Medulla oblongata (tissue), 1 donor: ENCODE data around the gene TSPAN31.

Experiments used
- DNase-seq: peaks from one replicate; pipeline ENCODE4 v3.0.0-alpha.2; 2015; ENCODE audit errors: extremely low spot score

Gene TSPAN31

GRCh38 chr12:57722716-57723629, 21.9 kb upstream of the TSPAN31 start:
- DNase-seq: no peak

GRCh38 chr12:57723630-57723962, 21.2 kb upstream of the TSPAN31 start:
- no peak for DNase-seq

- DNase-seq: no peak
Observed at GRCh38 chr12:57724003-57724935, 20.6 kb upstream of the TSPAN31 start.

- no peak for DNase-seq
Observed at GRCh38 chr12:57724936-57725740, 19.7 kb upstream of the TSPAN31 start.

- no peak for DNase-seq
Observed at GRCh38 chr12:57725851-57726150, 19.0 kb upstream of the TSPAN31 start.

- peak; percentile 58 for DNase-seq
Observed at GRCh38 chr12:57726151-57726883, 18.5 kb upstream of the TSPAN31 start.

- no peak for DNase-seq
Observed at GRCh38 chr12:57726884-57727757, 17.7 kb upstream of the TSPAN31 start.

GRCh38 chr12:57727758-57728395, 17.0 kb upstream of the TSPAN31 start:
- no peak for DNase-seq

- DNase-seq: no peak
Observed at GRCh38 chr12:57729321-57729844, 15.5 kb upstream of the TSPAN31 start.

- DNase-seq: no peak
Observed at GRCh38 chr12:57730336-57731067, 14.3 kb upstream of the TSPAN31 start.

GRCh38 chr12:57731411-57732080, 13.3 kb upstream of the TSPAN31 start:
- no peak for DNase-seq

- DNase-seq: no peak
Observed at GRCh38 chr12:57732270-57732669, 12.6 kb upstream of the TSPAN31 start.

- no peak for DNase-seq
Observed at GRCh38 chr12:57732726-57733593, 11.9 kb upstream of the TSPAN31 start.

- DNase-seq: no peak
Observed at GRCh38 chr12:57733928-57734327, 10.9 kb upstream of the TSPAN31 start.

GRCh38 chr12:57734591-57734990, 10.2 kb upstream of the TSPAN31 start:
- DNase-seq: no peak

GRCh38 chr12:57735198-57735855, 9.5 kb upstream of the TSPAN31 start:
- no peak for DNase-seq
